Posterior cingulate gyrus (tissue), 11 donors: Measurements from ENCODE around the gene SNX4.

Experiments used
- DNase-seq, 10 donors: peaks; one replicate each; pipeline versions ENCODE4 v3.0.0 to v3.0.0-alpha.2; 2020 to 2021; ENCODE audit warnings: mixed read lengths in 3 of 10
- intact Hi-C: fragments of 100-400 bp; cut with DNase I; formaldehyde crosslinking; loops from one replicate; pipeline ENCODE4 v1.15.1; 2023

The SNX4 gene

DNA sequence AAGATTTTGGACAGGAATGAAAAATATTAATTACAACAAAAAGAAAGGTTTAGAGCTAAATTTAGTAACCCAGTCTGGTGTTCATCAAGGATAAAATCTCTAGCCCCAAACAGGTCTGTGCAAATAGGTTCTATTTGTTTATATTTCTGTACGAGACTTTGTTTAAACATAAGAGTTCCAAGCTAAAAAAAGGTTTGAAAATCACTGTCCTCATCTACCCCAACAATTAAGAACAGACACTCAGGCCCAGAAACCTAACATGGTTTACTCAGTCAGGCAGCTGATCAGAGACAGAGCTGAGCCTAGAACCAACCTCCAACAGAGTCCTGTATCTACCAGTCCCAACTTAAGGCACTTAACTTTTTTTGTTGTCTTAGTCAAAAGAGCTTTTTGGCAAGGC, 49.3 kb downstream of the SNX4 start:
- DNase-seq = no peak
- intact Hi-C loops = no loop called here

DNA sequence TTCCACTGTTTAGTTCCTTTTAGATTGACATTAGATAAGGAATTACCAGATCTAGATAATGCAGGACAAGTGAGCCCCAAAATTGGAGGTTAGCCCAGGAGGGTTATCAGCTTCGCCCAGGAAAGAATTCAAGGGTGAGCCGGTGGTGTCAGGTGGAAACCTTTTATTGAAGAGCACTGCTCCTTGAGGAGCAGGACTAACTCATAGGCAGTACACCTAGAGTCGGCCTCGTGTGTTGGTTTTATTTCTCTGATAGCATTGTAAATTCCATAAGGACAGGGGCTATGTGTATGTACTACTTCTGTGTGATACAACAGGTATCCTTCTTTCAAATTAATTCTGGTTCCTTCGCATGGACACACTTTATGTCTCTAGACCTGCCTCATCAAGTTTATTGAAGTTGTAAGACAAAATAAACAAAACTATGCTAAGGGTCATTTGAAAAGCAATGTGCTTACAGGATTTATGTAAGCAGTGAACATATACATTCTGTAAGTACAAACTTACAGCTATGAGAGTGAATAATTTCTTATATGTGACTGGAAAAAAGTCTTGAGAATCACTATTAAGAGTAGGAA, 57.2 kb downstream of the SNX4 start:
- DNase-seq = no peak
- intact Hi-C loops = no loop called here

DNA sequence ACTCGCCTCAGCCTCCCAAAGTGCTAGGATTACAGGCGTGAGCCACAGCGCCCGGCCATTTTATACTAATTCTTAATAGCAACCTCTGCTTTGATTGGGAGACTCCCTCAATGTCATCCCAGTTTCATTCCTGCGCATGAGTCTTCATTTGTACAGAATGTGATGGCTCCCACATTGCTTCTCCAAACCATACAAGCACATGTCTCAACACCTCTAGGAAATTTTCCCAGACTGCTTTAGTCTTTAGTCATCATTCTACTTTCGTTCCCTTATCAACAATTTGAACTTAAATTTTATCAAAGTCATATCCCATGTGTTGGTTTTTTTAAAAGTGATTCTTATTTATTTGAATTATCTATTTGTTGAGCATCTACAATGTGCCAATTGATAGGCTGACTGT, 58.1 kb downstream of the SNX4 start:
- no peak for DNase-seq
- intact Hi-C loops = no loop called here

DNA sequence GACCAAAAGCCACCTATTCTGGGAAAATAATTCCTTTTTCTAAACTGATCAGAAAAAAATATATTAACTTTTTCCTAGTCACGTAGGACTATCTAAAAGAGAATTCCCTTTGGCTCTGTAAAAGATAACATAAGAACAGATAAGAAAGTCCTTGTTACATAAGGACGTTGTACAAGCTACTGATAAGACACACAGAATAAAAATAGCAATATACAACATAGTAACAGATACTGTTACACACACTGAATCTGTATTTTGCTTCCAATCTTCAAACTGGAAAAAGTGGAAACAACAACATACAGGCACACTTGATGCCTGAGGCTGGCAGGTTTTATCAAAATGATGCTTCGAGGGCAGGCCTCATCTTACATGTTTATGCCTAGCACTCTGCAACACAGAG, 59.8 kb downstream of the SNX4 start:
- intact Hi-C loops = no loop called here
- no peak for DNase-seq

DNA sequence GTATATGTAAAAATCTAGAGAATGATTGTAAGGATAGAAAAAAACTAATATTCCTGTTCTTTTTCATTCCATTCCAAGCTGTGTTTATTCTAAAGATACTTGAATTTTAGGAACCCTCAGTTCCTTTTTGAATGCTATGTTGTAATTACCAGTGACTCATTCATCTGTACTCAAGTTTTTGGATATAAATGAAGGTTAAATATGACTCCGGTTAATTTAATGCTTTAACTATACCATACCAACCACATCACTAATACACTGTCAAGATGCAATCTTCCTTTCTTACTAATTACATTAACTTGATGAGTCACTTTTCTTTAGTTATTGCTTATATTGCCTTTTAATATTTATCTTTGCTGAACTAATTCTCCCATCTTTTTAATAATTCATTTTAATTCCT, 76.1 kb downstream of the SNX4 start:
- intact Hi-C loops = no loop called here

DNA sequence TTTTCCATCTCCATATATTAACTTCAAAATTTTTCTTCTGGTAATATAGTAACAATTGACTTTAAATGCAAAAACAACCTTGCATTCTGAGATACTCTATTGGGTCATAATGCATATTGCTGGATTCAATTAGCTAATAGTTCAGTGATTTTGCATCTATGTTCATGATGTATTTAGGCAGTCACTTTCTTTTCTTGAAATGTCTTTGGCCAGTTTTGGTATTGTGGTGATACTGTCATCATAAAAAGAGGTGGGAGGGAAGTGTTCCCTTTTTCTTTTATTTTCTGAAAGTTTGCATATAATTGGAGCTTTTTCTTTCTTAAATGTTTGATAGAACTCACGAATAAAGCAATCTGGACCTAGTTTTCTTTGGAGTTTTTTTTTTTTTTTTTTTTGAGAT, 77.5 kb downstream of the SNX4 start:
- DNase-seq = no peak
- intact Hi-C loops = no loop called here

More for the DNA sequence above, 76.1 kb downstream of the SNX4 start:
- no peak for DNase-seq

DNA sequence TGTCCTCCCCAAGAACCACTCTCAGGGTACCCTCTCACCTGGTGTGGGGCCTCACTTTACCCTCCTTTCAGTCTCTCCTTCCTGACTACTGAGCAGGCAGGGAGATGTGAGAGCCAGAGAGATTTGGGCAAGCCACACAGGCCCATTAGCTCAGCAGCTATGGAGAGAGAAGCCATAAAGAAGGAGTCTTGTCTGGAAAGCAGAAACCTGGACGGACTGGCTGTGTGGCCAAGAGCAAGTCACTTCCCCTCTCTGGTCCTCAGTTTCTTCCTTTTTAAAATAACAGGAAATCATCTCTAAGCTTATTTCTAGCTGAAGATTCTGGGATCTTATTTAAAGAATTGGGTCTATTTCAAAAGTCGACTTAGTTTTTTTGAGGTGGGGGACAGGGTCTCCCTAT, 79.0 kb downstream of the SNX4 start:
- no peak for DNase-seq
- intact Hi-C loops = no loop called here

DNA sequence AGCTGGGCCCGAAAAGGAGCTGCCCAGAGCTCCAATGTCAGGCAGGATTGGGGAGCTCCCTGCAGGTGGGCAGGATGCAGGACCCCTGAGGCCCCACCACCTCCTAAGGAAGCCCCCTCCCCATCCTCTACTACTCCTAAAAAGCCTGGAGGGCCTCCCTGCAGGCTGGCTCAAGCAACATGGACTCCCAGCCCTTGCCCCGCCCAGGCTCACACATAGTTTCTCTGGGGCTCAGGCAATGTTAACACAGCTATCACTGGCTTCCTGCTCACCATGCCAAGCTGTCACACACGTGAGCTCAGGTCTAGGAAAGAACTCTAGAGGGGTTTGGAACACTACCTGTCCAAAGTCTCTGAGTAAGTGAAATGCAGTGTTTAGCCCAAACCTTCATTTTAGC, 79.4 kb downstream of the SNX4 start:
- no peak for DNase-seq
- intact Hi-C loops = no loop called here

DNA sequence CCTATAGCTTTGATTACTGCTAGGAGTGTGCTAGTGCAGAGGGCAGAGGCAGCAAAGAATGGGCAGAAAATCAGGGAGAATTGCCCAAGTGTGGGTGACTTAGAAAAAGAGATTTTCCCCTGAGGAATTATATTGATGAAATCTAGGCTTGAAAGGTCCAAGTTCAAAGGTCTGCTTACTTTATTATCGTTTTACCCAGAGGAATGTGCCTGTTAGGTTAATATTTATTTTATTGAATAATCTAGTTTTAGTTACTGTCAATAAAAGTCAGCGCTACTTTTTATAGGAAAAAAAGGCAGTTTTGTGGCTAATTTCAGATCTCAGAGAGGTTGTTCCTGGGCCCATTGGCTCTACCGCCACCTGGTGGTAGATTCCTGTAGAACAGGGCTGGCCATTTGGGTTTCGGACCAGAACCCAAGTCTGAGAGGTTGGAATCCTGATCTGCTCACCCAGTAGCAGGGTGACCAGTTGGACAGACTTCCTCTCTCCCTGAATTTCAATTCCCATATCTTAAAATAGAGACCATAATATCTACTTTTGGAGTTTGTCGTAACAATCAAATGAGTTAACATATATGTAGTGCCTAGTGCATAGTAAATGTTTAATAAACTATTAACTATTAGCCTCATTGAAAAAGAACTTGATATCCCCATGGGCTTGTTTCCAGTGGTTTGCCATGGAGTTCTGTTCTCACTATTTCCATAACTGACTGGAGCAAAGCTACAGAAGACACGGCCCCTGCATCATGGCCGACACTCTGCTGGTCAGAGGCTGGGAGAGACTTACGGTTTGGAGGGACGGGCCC, 82.2 kb downstream of the SNX4 start:
- peak in 9 of 10 donors; percentile 36 to 93 (median 72) for DNase-seq
- intact Hi-C loops = loop anchor here (1.0 to 5.0 kb wide), 2 partner anchors 443 to 511 kb away; no protein-coding TSS in a partner anchor

DNA sequence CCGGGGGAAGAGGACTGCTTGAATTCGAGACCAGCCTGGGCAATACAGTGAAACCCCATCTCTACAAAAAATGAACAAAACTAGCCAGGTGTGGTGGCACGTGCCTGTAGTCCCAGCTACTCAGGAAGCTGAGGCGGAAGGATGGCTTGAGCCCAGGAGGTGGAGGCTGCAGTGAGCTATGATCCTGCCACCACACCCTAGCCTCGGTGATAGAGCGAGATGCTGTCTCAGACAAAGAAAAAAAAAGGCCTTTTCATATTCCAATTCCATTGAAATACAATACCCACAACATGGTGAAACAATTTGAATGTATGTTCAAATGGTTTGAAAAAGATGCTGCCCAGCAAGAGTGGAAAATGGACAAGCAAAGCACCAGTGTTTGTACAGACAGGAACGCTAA, 83.1 kb downstream of the SNX4 start:
- intact Hi-C loops = loop anchor here (1.0 to 5.0 kb wide), 2 partner anchors 442 to 510 kb away; no protein-coding TSS in a partner anchor
- DNase-seq = no peak

DNA sequence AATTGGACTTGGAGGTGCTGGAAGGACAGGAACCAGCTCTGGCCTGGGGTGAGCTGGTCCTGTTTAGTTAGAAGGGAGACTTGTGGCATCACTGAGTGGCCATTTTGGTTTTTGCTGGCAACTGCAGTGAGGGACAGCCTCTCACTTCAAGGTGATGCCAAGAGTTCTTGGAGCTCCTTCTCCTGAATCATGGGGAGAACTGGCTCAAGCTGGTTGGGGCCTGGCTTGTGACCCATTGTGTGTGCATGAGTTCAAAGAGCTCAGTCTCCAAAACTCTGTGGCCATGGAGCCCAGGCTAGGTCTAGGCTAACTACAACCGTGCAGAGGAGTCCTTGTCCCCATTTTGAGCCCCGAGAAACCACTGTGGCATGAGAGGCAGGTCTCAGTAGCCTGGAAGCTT, 84.8 kb downstream of the SNX4 start:
- no peak for DNase-seq
- intact Hi-C loops = loop anchor here (5.0 kb wide), 1 partner anchor 508 kb away; no protein-coding TSS in a partner anchor

DNA sequence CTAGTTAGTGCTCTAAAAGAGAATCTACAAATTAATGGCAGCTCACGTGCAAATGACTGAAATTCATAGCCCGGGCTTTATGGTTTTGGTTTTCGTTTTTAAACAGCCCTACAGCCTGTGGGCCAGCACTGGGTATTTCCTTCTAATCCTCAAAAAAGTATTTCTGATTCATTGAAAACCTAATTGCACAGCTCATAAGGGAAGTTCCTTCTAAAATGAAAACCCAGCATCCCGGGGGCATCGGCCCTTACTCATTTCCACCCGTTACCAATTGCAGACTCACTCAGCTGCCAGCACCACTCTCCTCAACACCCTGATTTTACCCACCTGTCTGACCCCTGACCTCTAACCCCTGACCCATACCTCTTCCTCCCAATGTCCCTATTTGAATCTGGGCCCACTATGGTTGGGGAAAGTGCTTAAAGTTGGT, 85.4 kb downstream of the SNX4 start:
- DNase-seq = no peak
- intact Hi-C loops = loop anchor here (5.0 kb wide), 1 partner anchor 507 kb away; no protein-coding TSS in a partner anchor

DNA sequence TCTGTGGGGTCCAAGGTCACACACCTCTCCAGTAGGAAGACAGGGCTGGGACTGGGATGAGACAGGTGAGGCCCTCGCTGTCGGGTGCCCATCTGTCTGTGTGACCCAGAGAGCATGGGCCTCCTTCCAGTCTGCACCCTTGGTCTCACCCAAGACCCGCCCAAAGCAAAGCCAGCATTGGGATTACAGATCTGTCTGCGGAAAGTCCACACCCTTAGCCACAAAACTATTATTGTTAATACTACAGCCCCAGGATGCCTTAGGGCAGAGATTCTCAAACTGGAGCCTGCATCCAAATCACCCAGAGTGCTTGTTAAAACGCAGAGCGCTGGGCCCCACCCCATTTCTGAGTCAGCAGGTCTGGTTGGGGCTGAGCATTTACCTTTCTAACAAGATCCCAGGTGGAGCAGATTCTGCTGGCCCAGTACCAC, 86.4 kb downstream of the SNX4 start:
- no peak for DNase-seq
- intact Hi-C loops = no loop called here

DNA sequence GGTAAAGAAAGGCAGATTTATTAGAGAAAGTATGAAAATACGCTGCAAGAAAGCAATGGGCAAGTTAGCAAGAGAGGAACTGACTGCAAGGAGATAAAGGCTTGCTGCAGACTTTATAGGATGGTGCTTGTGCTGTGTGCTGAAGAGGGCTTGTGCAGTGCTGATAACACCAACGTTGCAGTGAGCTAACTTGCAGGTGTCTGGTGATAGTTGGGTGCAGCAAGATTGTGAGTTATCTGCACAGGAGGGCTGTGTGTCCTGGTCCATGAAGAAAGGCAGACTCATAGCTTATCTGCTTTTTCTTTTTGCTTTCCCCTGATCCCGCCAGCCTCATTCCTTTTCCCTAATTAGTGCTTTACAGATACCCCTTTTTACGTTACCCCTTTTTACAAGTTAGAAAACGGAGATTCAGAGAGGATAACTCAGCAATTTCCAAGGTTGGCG, 86.9 kb downstream of the SNX4 start:
- intact Hi-C loops = no loop called here
- no peak for DNase-seq

DNA sequence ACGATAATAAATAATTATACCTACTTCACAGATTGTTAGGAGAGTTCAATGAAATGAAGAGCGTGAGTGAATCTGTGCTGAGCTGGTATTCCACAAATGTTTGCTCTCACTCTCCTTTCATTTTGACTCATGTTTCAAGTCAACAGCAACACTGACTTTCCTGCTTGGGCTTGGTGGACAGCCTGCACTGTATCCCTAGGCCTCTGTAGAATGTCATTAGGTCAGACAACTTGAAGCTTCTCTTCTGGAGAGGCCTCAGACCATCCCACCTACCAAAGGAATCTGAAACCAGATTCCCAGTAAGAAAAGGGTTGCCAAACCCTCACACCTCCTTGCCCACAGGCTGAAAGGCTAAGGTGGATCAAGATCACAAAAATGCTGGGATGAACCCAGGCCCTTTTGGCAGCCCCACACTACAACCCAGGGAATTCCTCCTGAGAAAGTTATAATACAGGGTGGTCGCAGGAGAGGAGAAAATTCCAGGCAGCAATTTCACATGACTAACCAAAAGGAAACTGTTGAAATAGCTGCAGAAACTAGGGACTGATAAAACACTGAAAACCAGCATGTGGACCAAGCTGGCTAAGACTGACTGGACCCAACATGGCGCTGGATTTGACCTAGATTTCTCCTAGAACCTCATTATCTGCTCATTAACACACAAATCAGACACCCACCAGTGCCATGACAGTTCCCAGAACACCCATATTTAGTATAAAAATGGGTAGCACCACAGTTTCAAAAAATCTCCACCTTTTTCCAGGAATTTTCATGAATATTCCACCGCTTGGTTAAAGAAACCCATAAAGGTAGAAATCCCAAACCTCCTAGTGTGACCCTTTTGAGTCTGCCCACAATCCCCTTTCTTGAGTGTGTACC, 87.9 kb downstream of the SNX4 start:
- DNase-seq = no peak
- intact Hi-C loops = no loop called here

DNA sequence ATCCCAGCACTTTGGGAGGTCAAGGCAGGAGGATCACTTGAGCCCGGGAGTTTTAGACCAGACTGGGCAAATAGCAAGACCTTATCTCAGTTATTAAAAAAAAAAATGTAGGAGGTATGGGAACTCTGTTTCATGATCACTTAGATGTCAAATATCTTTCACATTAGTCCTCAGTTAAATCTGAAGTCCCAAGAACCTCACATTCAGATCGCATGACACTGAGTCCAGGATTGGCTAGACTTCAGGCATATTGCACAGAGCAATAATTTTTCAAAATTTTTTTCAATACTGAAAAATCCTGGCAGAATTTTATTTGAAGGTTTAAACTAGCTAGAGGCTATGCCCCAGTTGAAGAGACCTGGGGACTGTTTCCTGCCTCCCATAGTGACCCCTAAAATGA, 88.6 kb downstream of the SNX4 start:
- no peak for DNase-seq
- intact Hi-C loops = no loop called here

DNA sequence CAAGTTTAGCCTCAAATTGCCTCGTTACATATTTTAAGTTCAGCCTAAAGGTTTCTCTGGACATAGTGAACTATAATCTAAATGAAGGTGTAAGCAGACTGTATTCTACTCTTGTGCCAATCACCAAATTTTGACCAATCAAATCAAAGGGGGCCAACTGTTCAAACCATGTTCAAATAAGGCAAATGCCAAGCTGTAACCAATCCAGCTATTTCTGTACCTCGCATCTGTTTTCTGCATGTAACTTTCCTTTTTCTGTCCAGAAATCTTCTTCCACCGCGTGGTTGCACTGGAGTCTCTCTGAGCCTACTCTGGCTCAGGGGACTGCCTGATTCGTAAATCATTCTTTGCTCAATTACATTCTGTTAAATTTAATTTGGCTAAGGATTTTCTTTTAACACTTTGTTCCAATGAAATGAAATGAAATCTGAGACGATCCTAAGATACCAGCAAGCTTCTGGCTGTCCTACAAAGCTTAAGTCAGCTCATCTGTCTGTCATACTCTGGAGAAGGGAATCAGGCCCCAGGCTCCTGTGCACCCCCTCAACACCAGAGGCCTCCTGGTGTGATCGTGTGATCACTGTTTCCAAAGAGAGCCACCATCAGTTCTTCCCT, 91.7 kb downstream of the SNX4 start:
- no peak for DNase-seq
- intact Hi-C loops = no loop called here

DNA sequence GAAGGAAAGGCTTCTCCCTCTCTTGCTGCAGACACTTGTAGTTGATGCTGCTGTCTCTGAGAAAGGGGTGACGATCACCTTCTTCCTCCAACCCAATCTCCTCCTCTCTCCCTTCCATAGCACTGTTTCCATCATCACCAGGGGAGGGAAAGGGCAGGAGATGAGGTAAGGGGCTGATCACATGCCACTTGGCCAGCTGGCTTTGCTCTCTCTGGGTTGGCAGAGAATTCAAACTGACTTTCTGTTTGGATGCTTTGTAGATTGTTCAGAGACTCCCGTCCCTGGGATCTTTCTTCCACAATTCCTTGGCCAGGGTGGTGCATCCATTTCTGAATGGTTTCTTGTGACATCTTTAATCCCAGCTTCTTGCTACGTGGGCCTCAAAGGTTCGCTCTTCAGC, 101.7 kb downstream of the SNX4 start:
- no peak for DNase-seq
- intact Hi-C loops = no loop called here

DNA sequence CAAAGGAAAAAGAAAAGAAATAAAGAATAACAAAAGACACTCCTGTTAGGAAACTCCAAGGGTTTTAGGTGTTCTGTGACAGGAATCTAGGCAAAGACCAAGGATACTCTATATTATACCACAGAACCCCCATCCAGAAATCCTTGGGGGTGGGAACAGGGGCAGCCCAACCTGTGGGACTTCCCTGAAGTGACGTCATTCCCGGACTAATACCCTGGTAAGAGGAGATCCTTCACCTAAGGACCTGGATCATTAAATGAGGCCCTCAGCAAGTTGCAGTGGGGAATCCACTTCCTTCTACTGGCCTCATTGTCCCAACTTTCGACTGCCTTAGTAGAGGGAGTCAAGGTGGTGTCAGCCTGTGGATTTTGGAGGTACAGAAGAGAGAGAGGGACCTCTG, 103.8 kb downstream of the SNX4 start:
- no peak for DNase-seq
- intact Hi-C loops = no loop called here

DNA sequence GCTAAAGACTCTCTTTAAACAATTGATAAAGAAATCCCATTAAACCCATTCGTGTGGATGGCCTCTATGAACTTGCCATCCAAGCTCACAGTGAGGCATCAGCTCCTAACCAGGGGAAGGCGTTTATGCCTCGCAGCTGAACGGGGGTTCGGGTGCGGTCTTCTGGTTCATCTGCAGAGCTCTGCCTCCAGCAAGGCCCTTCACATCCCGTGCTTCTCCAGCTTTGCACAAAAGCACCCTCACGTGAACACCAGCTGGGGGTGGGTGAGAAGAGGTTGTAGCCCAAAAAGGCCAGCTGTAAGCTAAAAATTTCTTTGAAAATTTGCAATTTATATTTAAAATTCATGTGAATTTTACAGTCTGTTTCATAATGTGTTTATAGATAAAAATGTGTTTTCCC, 105.3 kb downstream of the SNX4 start:
- DNase-seq = peak in 7 of 10 donors; percentile 31 to 92 (median 55)
- intact Hi-C loops = no loop called here

DNA sequence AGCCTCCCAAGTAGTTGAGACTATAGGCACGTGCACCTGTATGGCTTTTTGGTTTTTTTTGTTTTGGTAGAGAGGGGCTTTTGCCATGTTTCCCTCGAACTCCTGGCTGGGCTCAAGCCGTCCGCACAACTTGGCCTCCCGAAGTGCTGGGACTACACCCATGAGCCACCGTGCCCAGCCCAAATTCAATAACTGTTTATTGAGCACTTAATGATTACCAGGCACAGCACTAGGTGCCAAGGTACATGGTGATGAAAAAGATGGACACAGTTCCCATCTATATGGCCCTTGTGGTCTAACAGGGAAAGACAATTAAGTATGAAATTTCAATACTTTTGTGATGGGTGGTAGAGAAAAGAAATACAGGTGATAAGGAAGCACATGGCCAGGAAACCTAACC, 109.1 kb downstream of the SNX4 start:
- no peak for DNase-seq
- intact Hi-C loops = no loop called here
